CD4-positive, alpha-beta memory T cell (primary cell): ENCODE data around the gene ZNF57. TPM values are rescaled to one million over a fixed set of nuclear protein-coding genes. Genes with fewer than 3 reads are reported as not detected.
A peak's percentile ranks its signal among the peaks of the same experiment; 100 is the strongest.

Experiments
- CTCF ChIA-PET: fragments of 350-600 bp; sonication (Branson Sonifier 250); formaldehyde crosslinking; loops from one replicate; lab custom pipeline; 2021; ENCODE audit warnings: inconsistent platforms; ENCODE audit not compliant: partially characterized antibody; lab: Charles Lee
- POLR2A ChIA-PET: fragments of 350-600 bp; sonication (Branson Sonifier 250); formaldehyde crosslinking; loops from one replicate; lab custom pipeline; 2021; ENCODE audit not compliant: partially characterized antibody; lab: Charles Lee
- DNase-seq, 5 donors: peaks; one replicate each; pipeline versions ENCODE4 v3.0.0 to v3.0.0-alpha.2; 2020 to 2022; ENCODE audit warnings: mixed read lengths in 1 of 5
- H3K27ac ChIP-seq: one replicate; pipeline ENCODE4 v1.7.0; 2013; ENCODE audit warnings: low read depth, low read length
- H3K27me3 ChIP-seq: 2 replicates; pipeline ENCODE4 v1.7.0; 2013; ENCODE audit warnings: mild to moderate bottlenecking, low read length, moderate library complexity; ENCODE audit not compliant: insufficient read depth
- H3K36me3 ChIP-seq: 2 replicates; pipeline ENCODE4 v1.7.0; 2013; ENCODE audit warnings: mild to moderate bottlenecking, low read length, moderate library complexity; ENCODE audit not compliant: insufficient read depth
- H3K4me1 ChIP-seq: 2 replicates; pipeline ENCODE4 v1.7.0; 2013; ENCODE audit warnings: mild to moderate bottlenecking, low read length, moderate library complexity; ENCODE audit not compliant: insufficient read depth
- H3K4me3 ChIP-seq, 2 donors: one replicate each; pipeline ENCODE4 v1.7.0; 2013; ENCODE audit warnings: low read length in 2 of 2, mild to moderate bottlenecking in 1 of 2
- H3K9me3 ChIP-seq, 2 donors: one replicate each; pipeline ENCODE4 v1.7.0; 2013; ENCODE audit warnings: low read length in 2 of 2, control low read depth in 1 of 2; ENCODE audit not compliant: control insufficient read depth in 1 of 2
- H3K27ac Mint-ChIP-seq, 7 donors: one replicate each; pipeline ENCODE4 v1.8.0; 2020 to 2021; ENCODE audit warnings: mixed read lengths in 7 of 7, mild to moderate bottlenecking in 6 of 7, inconsistent platforms in 3 of 7, moderate library complexity in 3 of 7
- H3K27me3 Mint-ChIP-seq, 2 donors: one replicate each; pipeline ENCODE4 v1.8.0; 2020 to 2021; ENCODE audit warnings: mixed read lengths in 2 of 2
- H3K36me3 Mint-ChIP-seq, 2 donors: one replicate each; pipeline ENCODE4 v1.8.0; 2020 to 2021; ENCODE audit warnings: mixed read lengths in 2 of 2, inconsistent platforms in 1 of 2, mild to moderate bottlenecking in 1 of 2
- H3K4me1 Mint-ChIP-seq, 4 donors: one replicate each; pipeline ENCODE4 v1.8.0; 2020 to 2021; ENCODE audit warnings: mixed read lengths in 4 of 4, mild to moderate bottlenecking in 1 of 4
- H3K4me3 Mint-ChIP-seq, 8 donors: one replicate each; pipeline ENCODE4 v1.8.0; 2020 to 2021; ENCODE audit warnings: mixed read lengths in 8 of 8, mild to moderate bottlenecking in 7 of 8, moderate library complexity in 6 of 8, inconsistent platforms in 3 of 8
- H3K9me3 Mint-ChIP-seq, 8 donors: one replicate each; pipeline ENCODE4 v1.8.0; 2020 to 2021; ENCODE audit warnings: mixed read lengths in 8 of 8, mild to moderate bottlenecking in 5 of 8, inconsistent platforms in 3 of 8, moderate library complexity in 1 of 8
- intact Hi-C: fragments of 100-400 bp; cut with micrococcal nuclease; formaldehyde crosslinking; loops from one replicate; pipeline ENCODE4 v1.15.1; 2023
- polyA plus RNA-seq, 2 donors: library from polyadenylated mRNA; unstranded; fragments of 300-500 nt; fragmentation: Illumina TruSeq; gene quantifications; one replicate each; pipeline ENCODE4 v1.2.3, GENCODE V29; 2021
- total RNA-seq, 2 experiments: library from RNA; stranded (reverse); gene quantifications; one replicate each; pipeline ENCODE4 v1.2.3, GENCODE V29; 2021

ZNF57 gene
- total RNA-seq (1 to 10 TPM; 4.2 to 4.7 TPM), polyA plus RNA-seq (1 to 10 TPM; 2.1 to 4.1 TPM)

GRCh38 chr19:2900296-2901252 is at the start of gene ZNF57:
Gene ZNF57, plus strand, starts transcription at chr19:2900928. Its CDS starts 118 bp downstream, at chr19:2901046.
- intact Hi-C loops, result loop anchor here (1.0 to 2.0 kb wide), 3 partner anchors 44 to 115 kb away; partner anchors contain the start of genes THOP1, ZNF555 and ZNF77
- Histone ChIP-seq H3K4me3 (peak within 1 kb of the TSS; percentile 52 to 90), H3K9me3 (no peaks in the 10 kb centered on the region), H3K36me3 (no peaks in the 10 kb centered on the region), H3K27ac (peak within 1 kb of the TSS; percentile 47), H3K27me3 (no peaks in the 10 kb centered on the region), H3K4me1 (peaks cover 15% of the 10 kb centered on the region)
- peak within 1 kb of the TSS; percentile 93 to 100 (median 96) for H3K4me3 Mint-ChIP-seq
- DNase-seq, result peak; percentile 92 to 98 (median 97)
- H3K9me3 Mint-ChIP-seq, result peaks cover 0 to 22% (median 7%) of the 10 kb centered on the region in 8 donors
- H3K36me3 Mint-ChIP-seq, result peaks cover 0 to 4% of the 10 kb centered on the region in 2 donors
- ChIA-PET POLR2A (interaction anchor here (0.6 to 1.5 kb wide), 6 partner anchors 11 to 1036 kb away, joined by 3 to 12 read pairs (median 4); partner anchors contain the start of genes NCLN and ZNF555), CTCF (interaction anchor here (0.6 to 2.9 kb wide), 4 partner anchors 13 to 203 kb away, joined by 3 to 20 read pairs (median 4); no protein-coding TSS in a partner anchor)
- no peaks in the 10 kb centered on the region for H3K27me3 Mint-ChIP-seq
- H3K27ac Mint-ChIP-seq, result peak within 1 kb of the TSS; percentile 81 to 94 (median 92)
- peaks cover 15 to 29% (median 20%) of the 10 kb centered on the region in 4 donors for H3K4me1 Mint-ChIP-seq

- CTCF ChIA-PET, result no interaction called here
- Histone ChIP-seq H3K27ac (no peak overlapping the region), H3K27me3 (no peaks in the 10 kb centered on the region), H3K9me3 (peaks cover 8 to 28% of the 10 kb centered on the region in 2 donors), H3K4me3 (no peak overlapping the region), H3K4me1 (peaks cover 33% of the 10 kb centered on the region), H3K36me3 (peaks cover 22% of the 10 kb centered on the region)
- Mint-ChIP-seq H3K27ac (no peak overlapping the region), H3K4me1 (peaks cover 20 to 41% (median 29%) of the 10 kb centered on the region in 4 donors), H3K9me3 (peaks cover 3 to 61% (median 44%) of the 10 kb centered on the region in 8 donors), H3K36me3 (peaks cover 52 to 55% of the 10 kb centered on the region in 2 donors), H3K4me3 (peak overlapping the region in 1 of 8 donors; percentile 17), H3K27me3 (no peaks in the 10 kb centered on the region)
- POLR2A ChIA-PET, result no interaction called here
- DNase-seq, result no peak
- intact Hi-C loops, result no loop called here
These were observed 48.1 kb upstream of the ZNF57 start for GRCh38 chr19:2852598-2852997.

- peaks cover 37% of the 10 kb centered on the region for H3K4me1 ChIP-seq
- H3K27ac Mint-ChIP-seq, result no peak overlapping the region
- peaks cover 20 to 41% (median 29%) of the 10 kb centered on the region in 4 donors for H3K4me1 Mint-ChIP-seq
- no peaks in the 10 kb centered on the region for H3K27me3 Mint-ChIP-seq
- peaks cover 22% of the 10 kb centered on the region for H3K36me3 ChIP-seq
- H3K4me3 ChIP-seq, result no peak overlapping the region
- CTCF ChIA-PET, result interaction anchor here (1.5 kb wide), 1 partner anchor 12 kb away, joined by 6 read pairs; the partner anchor contains the start of gene ZNF555
- intact Hi-C loops, result no loop called here
- no peak overlapping the region for H3K27ac ChIP-seq
- no peak for DNase-seq
- no peaks in the 10 kb centered on the region for H3K27me3 ChIP-seq
- H3K9me3 Mint-ChIP-seq, result peaks cover 3 to 61% (median 44%) of the 10 kb centered on the region in 8 donors
- no peak overlapping the region for H3K4me3 Mint-ChIP-seq
- H3K36me3 Mint-ChIP-seq, result peaks cover 52 to 53% of the 10 kb centered on the region in 2 donors
- peaks cover 8 to 28% of the 10 kb centered on the region in 2 donors for H3K9me3 ChIP-seq
- POLR2A ChIA-PET, result no interaction called here
These were observed 47.6 kb upstream of the ZNF57 start for GRCh38 chr19:2853015-2853606.

GRCh38 chr19:2854849-2855248 is 45.9 kb upstream of the ZNF57 start:
- Mint-ChIP-seq H3K27me3 (no peaks in the 10 kb centered on the region), H3K4me3 (no peak overlapping the region), H3K27ac (peak overlapping the region in 1 of 7 donors; percentile 12), H3K4me1 (peaks cover 19 to 43% (median 31%) of the 10 kb centered on the region in 4 donors), H3K36me3 (peaks cover 50 to 52% of the 10 kb centered on the region in 2 donors), H3K9me3 (peaks cover 3 to 63% (median 47%) of the 10 kb centered on the region in 8 donors)
- Histone ChIP-seq H3K9me3 (peaks cover 8 to 28% of the 10 kb centered on the region in 2 donors), H3K27me3 (no peaks in the 10 kb centered on the region), H3K36me3 (peaks cover 22% of the 10 kb centered on the region), H3K27ac (no peak overlapping the region), H3K4me1 (peaks cover 34% of the 10 kb centered on the region), H3K4me3 (no peak overlapping the region)
- no peak for DNase-seq
- intact Hi-C loops, result no loop called here
- CTCF ChIA-PET, result no interaction called here
- POLR2A ChIA-PET, result no interaction called here

- ChIA-PET CTCF (interaction anchor here (0.9 kb wide), 1 partner anchor 15 kb away, joined by 3 read pairs; the partner anchor contains the start of gene ZNF555), POLR2A (interaction anchor here (0.6 to 1.9 kb wide), 2 partner anchors 15 to 184 kb away, joined by 3 to 8 read pairs; partner anchors contain the start of gene ZNF555)
- peak; percentile 44 to 73 (median 68) for DNase-seq
- H3K36me3 ChIP-seq, result peaks cover 18% of the 10 kb centered on the region
- H3K4me3 ChIP-seq, result no peak overlapping the region
- peaks cover 26% of the 10 kb centered on the region for H3K4me1 ChIP-seq
- intact Hi-C loops, result no loop called here
- no peaks in the 10 kb centered on the region for H3K27me3 Mint-ChIP-seq
- H3K27ac ChIP-seq, result peak overlapping the region; percentile 3
- peaks cover 3 to 54% (median 34%) of the 10 kb centered on the region in 8 donors for H3K9me3 Mint-ChIP-seq
- peak overlapping the region in 7 of 8 donors; percentile 18 to 73 (median 70) for H3K4me3 Mint-ChIP-seq
- no peaks in the 10 kb centered on the region for H3K27me3 ChIP-seq
- peak overlapping the region; percentile 49 to 91 (median 68) for H3K27ac Mint-ChIP-seq
- H3K9me3 ChIP-seq, result peaks cover 8 to 28% of the 10 kb centered on the region in 2 donors
- peaks cover 34 to 38% of the 10 kb centered on the region in 2 donors for H3K36me3 Mint-ChIP-seq
- peaks cover 13 to 32% (median 21%) of the 10 kb centered on the region in 4 donors for H3K4me1 Mint-ChIP-seq
These were observed 44.2 kb upstream of the ZNF57 start for GRCh38 chr19:2856457-2857050.

- H3K27me3 Mint-ChIP-seq, result no peaks in the 10 kb centered on the region
- H3K4me3 Mint-ChIP-seq, result no peak overlapping the region
- ChIA-PET CTCF (no interaction called here), POLR2A (no interaction called here)
- Histone ChIP-seq H3K36me3 (no peaks in the 10 kb centered on the region), H3K4me3 (no peak overlapping the region), H3K27me3 (no peaks in the 10 kb centered on the region), H3K4me1 (peaks cover 26% of the 10 kb centered on the region), H3K27ac (no peak overlapping the region), H3K9me3 (peaks cover 0 to 7% of the 10 kb centered on the region in 2 donors)
- DNase-seq, result no peak
- H3K9me3 Mint-ChIP-seq, result peaks cover 3 to 31% (median 12%) of the 10 kb centered on the region in 8 donors
- H3K4me1 Mint-ChIP-seq, result peaks cover 14 to 32% (median 21%) of the 10 kb centered on the region in 4 donors
- intact Hi-C loops, result no loop called here
- peak overlapping the region in 1 of 7 donors; percentile 30 for H3K27ac Mint-ChIP-seq
- H3K36me3 Mint-ChIP-seq, result peaks cover 11 to 15% of the 10 kb centered on the region in 2 donors
These were observed 41.9 kb upstream of the ZNF57 start for GRCh38 chr19:2858864-2859263.
